GM19099 (cell line): ENCODE results near the gene RHBDD3.

Experiments
- POLR2A ChIP-seq: IDR thresholded peaks from 3 replicates; pipeline ENCODE4 v1.6.1; 2011; ENCODE audit warnings: low read depth; ENCODE audit not compliant: insufficient read length; ENCODE audit errors: extremely low read depth

RHBDD3 gene

DNA sequence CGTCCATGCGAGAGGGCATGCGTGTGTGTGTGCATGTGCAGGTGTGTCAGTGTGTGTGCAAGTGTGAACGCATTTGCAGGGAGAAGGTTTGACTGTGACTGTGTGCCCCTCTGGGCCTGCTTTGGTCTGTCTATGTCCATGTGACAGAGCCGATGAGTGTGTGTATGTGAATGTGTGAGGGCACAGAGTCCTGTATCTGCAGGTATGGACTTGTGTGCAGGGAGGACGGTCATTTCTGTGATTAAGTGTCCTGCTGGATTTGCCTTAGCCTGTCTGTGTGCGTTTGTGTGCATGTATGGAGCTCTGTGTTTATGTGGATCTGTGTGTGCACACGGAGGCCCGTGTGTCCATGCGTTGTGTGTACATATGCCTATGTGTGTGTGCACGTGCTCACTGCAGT lies 56.7 kb downstream of the RHBDD3 start:
- TF ChIP-seq POLR2A, result no peak
